GM23248 (cell line): ENCODE results near the gene MTCL1. TPM values are rescaled to one million over a fixed set of nuclear protein-coding genes. Genes with fewer than 3 reads are reported as not detected.

Source experiments
- DNase-seq: peaks from one replicate; pipeline ENCODE4 v3.0.0-alpha.2; 2015
- H2AFZ ChIP-seq: fragments of 200-600 bp; sonication (generic); 2 replicates; pipeline ENCODE4 v1.6.1; 2016; ENCODE audit warnings: antibody characterized with exemption
- H3F3A ChIP-seq: fragments of 200-600 bp; sonication (generic); 2 replicates; pipeline ENCODE4 v1.6.1; 2016; ENCODE audit warnings: mild to moderate bottlenecking, antibody characterized with exemption, mixed run types; ENCODE audit not compliant: insufficient read depth
- H3K27ac ChIP-seq: fragments of 200-600 bp; sonication (generic); 2 replicates; pipeline ENCODE4 v1.5.1; 2016; ENCODE audit warnings: mild to moderate bottlenecking
- H3K27me3 ChIP-seq: fragments of 200-600 bp; sonication (generic); replicated peaks from 2 replicates; pipeline ENCODE4 v1.6.1; 2016; ENCODE audit warnings: mild to moderate bottlenecking; ENCODE audit not compliant: insufficient read depth
- H3K36me3 ChIP-seq: fragments of 200-600 bp; sonication (generic); 2 replicates; pipeline ENCODE4 v1.6.1; 2016; ENCODE audit warnings: low read depth, mild to moderate bottlenecking
- H3K4me1 ChIP-seq: fragments of 200-600 bp; sonication (generic); 2 replicates; pipeline ENCODE4 v1.6.1; 2016; ENCODE audit warnings: mild to moderate bottlenecking; ENCODE audit not compliant: insufficient read depth
- H3K4me2 ChIP-seq: fragments of 200-600 bp; sonication (generic); one replicate; pipeline ENCODE4 v1.6.1; 2016; ENCODE audit warnings: mild to moderate bottlenecking; ENCODE audit not compliant: unreplicated experiment
- H3K4me3 ChIP-seq: fragments of 200-600 bp; sonication (generic); 2 replicates; pipeline ENCODE4 v1.5.1; 2016; ENCODE audit warnings: mild to moderate bottlenecking
- H3K79me2 ChIP-seq: fragments of 200-600 bp; sonication (generic); 2 replicates; pipeline ENCODE4 v1.6.1; 2016; ENCODE audit warnings: mild to moderate bottlenecking; ENCODE audit not compliant: insufficient read depth
- H3K9ac ChIP-seq: fragments of 200-600 bp; sonication (generic); 2 replicates; pipeline ENCODE4 v1.6.1; 2016; ENCODE audit warnings: mild to moderate bottlenecking
- H3K9me2 ChIP-seq: fragments of 200-600 bp; sonication (generic); 2 replicates; pipeline ENCODE4 v1.6.1; 2016; ENCODE audit warnings: mixed run types, mild to moderate bottlenecking, moderate library complexity; ENCODE audit not compliant: insufficient read depth
- H3K9me3 ChIP-seq: fragments of 200-600 bp; sonication (generic); one replicate; pipeline ENCODE4 v1.6.1; 2017; ENCODE audit warnings: low read depth
- H4K20me1 ChIP-seq: fragments of 200-600 bp; sonication (generic); 2 replicates; pipeline ENCODE4 v1.6.0; 2016; ENCODE audit not compliant: insufficient read depth
- EZH2 ChIP-seq: fragments of 200-600 bp; sonication (generic); IDR thresholded peaks from 2 replicates; pipeline ENCODE4 v1.6.1; 2018; ENCODE audit warnings: antibody characterized with exemption, mild to moderate bottlenecking; ENCODE audit not compliant: insufficient read depth, poor library complexity, severe bottlenecking
- EZH2phosphoT487 ChIP-seq: fragments of 200-600 bp; sonication (generic); IDR thresholded peaks from 2 replicates; pipeline ENCODE4 v1.6.1; 2018; ENCODE audit warnings: antibody characterized with exemption, moderate library complexity, mild to moderate bottlenecking, low read depth; ENCODE audit not compliant: insufficient read depth
- WGBS, 2 experiments: methylation state at CpG; one replicate each; pipeline ENCODE4 v1.1.6; 2015 to 2017; ENCODE audit warnings: low lambda C conversion rate in 2 of 2, low coverage in 1 of 2; ENCODE audit errors: missing lambda C conversion rate in 2 of 2; 5-methylcytosine and 5-hydroxymethylcytosine counted together
- in situ Hi-C: fragments of 300-500 bp; cut with MboI; formaldehyde crosslinking; loops from 2 replicates; pipeline ENCODE4 v1.15.0; 2020
- polyA plus RNA-seq: library from polyadenylated mRNA; unstranded; fragments of >200 nt; fragmentation: Nextera tagmentation; extraction: Ambion mirVana; gene quantifications from 2 replicates; pipeline ENCODE4 v1.2.1, GENCODE V29; 2016
- total RNA-seq: library from RNA; depleted of rRNA; stranded (reverse); fragments of >200 nt; shearing (Covaris generic); gene quantifications from 2 replicates; pipeline ENCODE4 v1.2.3, GENCODE V29; 2014

MTCL1 gene
- total and polyA plus RNA-seq, 2 experiments from 2014 or later = 10.3 to 36.9 TPM

DNA sequence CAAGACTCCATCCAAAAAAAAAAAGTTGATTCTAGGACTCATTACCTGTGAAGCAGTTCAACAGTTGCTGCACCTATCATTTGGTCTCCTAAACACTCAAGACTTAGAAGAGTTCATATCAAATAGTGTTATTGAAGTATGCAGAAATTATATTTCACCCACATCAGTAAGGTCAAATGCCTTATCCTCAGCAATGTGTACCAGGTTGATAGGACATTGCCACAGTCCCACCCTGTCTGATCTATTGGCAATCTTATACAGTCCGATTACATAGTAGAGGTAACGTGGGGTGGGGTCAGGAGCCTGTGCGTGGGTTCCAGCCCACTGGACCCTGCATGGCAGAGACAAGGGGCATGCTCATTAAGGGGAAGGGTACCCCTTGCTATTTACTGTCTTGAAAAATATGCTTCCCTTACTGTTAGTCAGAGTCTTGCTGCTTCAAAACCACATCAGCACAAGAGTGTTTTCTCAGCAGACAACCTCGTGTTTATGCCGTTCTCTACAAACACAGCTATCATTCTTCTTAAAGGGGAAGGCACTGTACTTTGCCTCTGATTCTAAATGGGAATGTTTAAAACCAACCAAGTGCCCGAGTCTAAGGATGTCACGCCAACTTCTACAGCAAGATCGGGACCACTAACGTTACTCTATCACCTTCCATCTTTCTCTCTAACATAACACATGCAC is 115.2 kb downstream of the MTCL1 start:
- no peak for TF ChIP-seq EZH2
- TF ChIP-seq EZH2phosphoT487 = no peak
- peaks cover 22% of the 10 kb centered on the region for H3F3A ChIP-seq
- H3K27ac ChIP-seq = no peak overlapping the region
- H3K79me2 ChIP-seq = no peaks in the 10 kb centered on the region
- H3K4me2 ChIP-seq = no peak overlapping the region
- DNase-seq = no peak
- no peaks in the 10 kb centered on the region for H3K27me3 ChIP-seq
- no peaks in the 10 kb centered on the region for H4K20me1 ChIP-seq
- no peak overlapping the region for H2AFZ ChIP-seq
- H3K9ac ChIP-seq = no peak overlapping the region
- peaks cover 11% of the 10 kb centered on the region for H3K4me1 ChIP-seq
- in situ Hi-C loops = no loop called here
- 71 to 73% methylated on average over 9 of the region's 9 CpGs for WGBS, 2 experiments
- no peaks in the 10 kb centered on the region for H3K9me3 ChIP-seq
- peaks cover 69% of the 10 kb centered on the region for H3K36me3 ChIP-seq
- no peaks in the 10 kb centered on the region for H3K9me2 ChIP-seq
- no peak overlapping the region for H3K4me3 ChIP-seq

DNA sequence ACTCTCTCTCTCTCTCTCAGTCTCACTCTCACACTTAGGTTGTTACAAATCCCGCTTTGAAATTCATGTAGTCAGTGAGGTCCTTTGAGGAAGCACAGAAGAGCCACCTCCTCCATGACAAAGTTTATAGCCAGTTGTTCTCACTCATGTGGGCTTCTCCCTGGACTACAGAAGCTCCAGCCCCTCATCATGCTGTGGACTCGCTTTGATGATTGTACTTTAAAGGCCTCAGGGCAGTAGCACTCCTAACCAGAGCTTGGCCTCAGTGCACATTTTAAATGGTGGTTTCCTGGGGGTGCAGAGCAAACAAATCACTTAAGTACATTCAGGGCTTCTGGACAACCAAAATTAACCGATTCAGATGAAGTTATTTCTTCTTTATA is 115.7 kb downstream of the MTCL1 start:
- no peak for DNase-seq
- no peaks in the 10 kb centered on the region for H3K27me3 ChIP-seq
- peaks cover 17% of the 10 kb centered on the region for H3F3A ChIP-seq
- H3K27ac ChIP-seq = no peak overlapping the region
- in situ Hi-C loops = no loop called here
- no peaks in the 10 kb centered on the region for H3K9me2 ChIP-seq
- WGBS, 2 experiments = 52 to 69% methylated on average over 3 of the region's 3 CpGs
- no peak for TF ChIP-seq EZH2phosphoT487
- no peak for TF ChIP-seq EZH2
- H2AFZ ChIP-seq = no peak overlapping the region
- H3K79me2 ChIP-seq = no peaks in the 10 kb centered on the region
- no peaks in the 10 kb centered on the region for H3K9me3 ChIP-seq
- no peak overlapping the region for H3K9ac ChIP-seq
- no peaks in the 10 kb centered on the region for H4K20me1 ChIP-seq
- H3K4me3 ChIP-seq = no peak overlapping the region
- H3K36me3 ChIP-seq = peaks cover 71% of the 10 kb centered on the region
- H3K4me1 ChIP-seq = peaks cover 11% of the 10 kb centered on the region
- H3K4me2 ChIP-seq = no peak overlapping the region

DNA sequence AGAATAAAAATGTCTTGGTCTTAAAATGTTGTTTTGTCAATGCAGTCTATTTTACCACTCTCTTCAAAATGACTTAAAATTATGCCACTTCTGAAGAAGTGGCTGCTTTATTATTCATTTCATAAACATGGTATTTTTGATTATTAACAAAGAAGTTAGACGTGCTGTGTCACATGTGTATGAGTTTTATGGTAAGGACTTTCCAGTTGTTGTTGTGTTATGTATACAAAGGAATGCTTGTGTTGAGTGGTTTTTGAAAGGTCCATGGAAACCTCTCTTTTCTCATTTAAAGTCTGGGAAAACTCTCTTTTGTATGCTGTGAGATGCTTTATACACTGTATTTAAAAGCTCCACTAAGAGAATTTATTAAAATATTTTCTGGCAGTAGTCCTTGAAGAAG is 116.2 kb downstream of the MTCL1 start:
- Histone ChIP-seq H3K79me2 (no peaks in the 10 kb centered on the region), H2AFZ (no peak overlapping the region), H3F3A (peaks cover 13% of the 10 kb centered on the region), H3K36me3 (peaks cover 75% of the 10 kb centered on the region), H3K9me3 (no peaks in the 10 kb centered on the region), H3K4me1 (peaks cover 7% of the 10 kb centered on the region), H3K27ac (no peak overlapping the region), H3K9ac (no peak overlapping the region), H3K27me3 (no peaks in the 10 kb centered on the region), H3K4me3 (no peak overlapping the region), H3K9me2 (no peaks in the 10 kb centered on the region), H3K4me2 (no peak overlapping the region), H4K20me1 (no peaks in the 10 kb centered on the region)
- in situ Hi-C loops = no loop called here
- TF ChIP-seq EZH2phosphoT487 (no peak), EZH2 (no peak)
- no peak for DNase-seq
- WGBS, 2 experiments = 94 to 97% methylated on average over 1 of the region's 1 CpG

DNA sequence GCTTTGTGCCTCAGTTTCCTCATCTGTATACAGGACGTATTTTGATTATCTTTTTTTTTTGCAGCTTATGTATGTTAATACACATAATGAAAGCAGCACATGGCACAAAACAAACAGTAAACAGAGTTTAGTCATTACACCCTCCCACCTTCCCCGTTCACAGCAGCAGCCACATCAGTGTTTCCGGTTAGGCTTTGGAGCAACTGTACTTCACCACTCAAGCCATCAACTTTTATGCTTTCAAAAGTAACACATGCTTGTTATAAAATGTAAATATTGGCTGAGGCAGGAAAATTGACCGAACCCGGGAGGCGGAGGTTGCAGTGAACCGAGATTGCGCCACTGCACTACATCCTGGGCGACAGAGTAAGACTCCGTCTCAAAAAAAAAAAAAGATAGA is 117.3 kb downstream of the MTCL1 start:
- Histone ChIP-seq H3K9ac (no peak overlapping the region), H3K4me1 (no peaks in the 10 kb centered on the region), H4K20me1 (no peaks in the 10 kb centered on the region), H3F3A (peaks cover 1% of the 10 kb centered on the region; the same call in 1 of the 2 replicates), H3K4me2 (no peak overlapping the region), H3K36me3 (peaks cover 86% of the 10 kb centered on the region), H2AFZ (no peak overlapping the region), H3K27ac (no peak overlapping the region), H3K9me3 (no peaks in the 10 kb centered on the region), H3K79me2 (no peaks in the 10 kb centered on the region), H3K9me2 (no peaks in the 10 kb centered on the region), H3K27me3 (no peaks in the 10 kb centered on the region), H3K4me3 (no peak overlapping the region)
- no peak for DNase-seq
- no peak for TF ChIP-seq EZH2
- TF ChIP-seq EZH2phosphoT487 = no peak
- in situ Hi-C loops = no loop called here
- 96 to 100% methylated on average over 10 of the region's 10 CpGs for WGBS, 2 experiments
